ENCODE results near the gene CRISPLD2. TPM values are rescaled to one million over a fixed set of nuclear protein-coding genes. Genes with fewer than 3 reads are reported as not detected.
"Not testable (repeated sequence)": the region's sequence is repeated elsewhere in the genome, so short reads cannot be mapped to it uniquely, and the experiment has no call there.

CRISPLD2 gene
- polyA plus RNA-seq, 1 donor, result 6.0 TPM

DNA sequence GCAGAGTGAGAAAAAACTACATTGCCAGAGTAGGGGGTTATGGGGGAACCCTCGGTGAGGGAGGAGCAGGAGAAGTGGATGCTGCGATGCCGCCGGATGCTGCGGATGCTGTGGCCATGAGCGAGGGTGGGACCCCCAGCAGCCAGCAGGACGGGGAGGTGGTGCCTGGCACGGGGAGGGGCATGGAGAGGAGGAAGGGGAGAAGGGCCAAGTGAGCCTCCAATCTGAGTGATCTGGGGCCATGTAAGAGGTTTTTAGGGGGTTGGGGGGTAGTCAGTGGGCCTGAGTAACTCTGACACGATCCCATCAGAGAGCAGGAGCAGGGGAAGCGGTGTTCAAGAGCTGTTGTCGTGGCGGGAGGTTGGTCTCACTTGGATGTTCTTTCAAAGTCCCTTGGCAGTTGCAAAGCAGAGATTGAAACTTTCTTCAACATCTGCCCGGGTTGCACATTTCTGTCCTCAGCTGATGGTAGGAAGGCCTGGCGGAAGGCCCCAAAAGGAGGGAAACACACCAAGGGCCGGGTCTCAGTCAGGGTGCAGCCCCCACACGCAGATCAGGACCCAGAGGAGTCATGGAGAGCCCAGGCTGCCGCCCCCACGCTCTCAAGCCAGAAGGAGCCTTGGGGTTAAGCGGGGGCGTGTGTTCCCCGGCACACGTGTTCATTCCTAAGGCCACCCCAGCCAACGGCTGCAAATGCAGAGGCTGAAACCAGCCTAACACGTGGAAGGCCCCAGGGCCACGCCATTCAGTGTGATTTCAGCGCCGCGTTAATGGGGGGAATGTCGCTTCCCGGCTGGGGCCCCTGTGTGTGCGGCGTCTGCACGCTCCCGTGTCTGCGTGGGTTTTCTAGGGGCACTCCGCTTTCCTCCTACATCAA is 109.9 kb downstream of the CRISPLD2 start:
- no peak for DNase-seq (ENCODE audit: low read depth)

DNA sequence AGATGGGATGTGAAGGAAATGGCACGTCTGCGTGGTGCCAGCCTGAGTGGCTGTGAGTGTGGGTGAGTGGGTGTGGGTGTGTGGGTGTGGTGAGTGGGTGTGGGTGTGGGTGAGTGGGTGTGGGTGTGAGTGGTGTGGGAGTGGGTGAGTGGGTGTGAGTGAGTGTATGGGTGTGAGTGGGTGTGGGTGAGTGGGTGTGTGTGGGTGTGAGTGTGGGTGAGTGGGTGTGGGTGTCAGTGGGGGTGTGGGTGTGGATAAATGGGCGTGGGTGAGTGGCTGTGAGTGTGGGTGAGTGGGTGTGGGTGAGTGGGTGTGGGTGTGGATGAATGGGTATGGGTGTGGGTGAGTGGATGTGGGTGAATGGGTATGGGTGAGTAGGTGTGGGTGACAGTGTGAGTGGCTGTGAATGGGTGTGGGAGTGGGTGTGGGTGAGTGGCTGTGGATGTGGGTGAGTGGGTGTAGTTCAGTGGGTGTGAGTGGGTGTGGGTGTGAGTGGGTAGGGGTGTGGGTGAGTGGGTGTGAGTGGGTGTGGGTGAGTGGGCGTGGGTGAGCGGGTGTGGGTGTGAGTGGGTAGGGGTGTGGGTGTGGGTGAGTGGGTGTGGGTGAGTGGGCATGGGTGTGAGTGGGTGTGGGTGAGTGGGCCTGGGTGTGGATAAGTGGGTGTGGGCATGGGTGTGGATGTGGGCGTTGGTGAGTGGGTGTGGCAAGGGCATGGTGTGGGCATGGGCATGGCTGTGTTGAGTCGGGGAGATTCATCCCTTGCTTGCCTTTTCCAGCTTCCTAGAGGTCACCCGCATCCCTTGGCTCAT is 110.7 kb downstream of the CRISPLD2 start:
- DNase-seq (ENCODE audit: low read depth), result no peak

DNA sequence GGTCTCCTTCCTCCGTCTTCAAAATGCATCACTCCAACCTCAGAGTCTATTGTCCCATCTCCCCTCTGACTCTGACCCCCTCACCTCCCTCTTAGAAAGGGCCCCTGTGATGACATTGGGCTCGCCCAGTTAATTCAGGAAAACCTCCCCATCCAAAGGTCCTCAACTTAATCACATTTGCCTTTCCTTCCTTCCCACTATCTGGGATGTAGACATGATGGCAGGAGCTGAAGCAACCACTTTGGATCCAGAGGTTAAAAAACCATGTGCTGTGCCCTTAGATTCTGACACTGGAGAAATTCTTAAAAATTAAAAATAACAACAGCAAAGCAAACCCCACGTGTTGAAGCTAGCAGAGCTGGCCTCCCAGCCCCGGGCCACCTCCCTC is 111.3 kb downstream of the CRISPLD2 start:
- DNase-seq (ENCODE audit: low read depth), result no peak

DNA sequence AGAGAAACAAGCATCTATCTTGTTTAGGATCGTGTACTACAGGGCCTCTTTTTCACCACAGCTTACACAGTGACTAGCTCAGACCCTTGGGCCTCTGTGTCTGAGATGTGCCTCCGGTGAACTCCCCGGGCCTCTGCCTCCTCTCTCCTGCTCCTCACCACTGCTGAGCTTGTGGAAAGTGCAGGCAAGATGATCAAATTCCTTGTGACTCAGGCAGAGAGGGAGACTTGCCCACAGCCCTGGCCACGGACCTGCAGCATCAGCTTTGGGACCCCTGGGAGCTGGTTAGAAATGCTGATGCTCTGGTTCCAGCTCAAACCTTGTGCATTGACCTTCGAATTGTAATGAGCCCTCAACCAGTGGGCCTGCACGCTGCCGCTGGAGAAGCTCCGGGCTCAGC is 111.7 kb downstream of the CRISPLD2 start:
- DNase-seq (ENCODE audit: low read depth), result no peak

DNA sequence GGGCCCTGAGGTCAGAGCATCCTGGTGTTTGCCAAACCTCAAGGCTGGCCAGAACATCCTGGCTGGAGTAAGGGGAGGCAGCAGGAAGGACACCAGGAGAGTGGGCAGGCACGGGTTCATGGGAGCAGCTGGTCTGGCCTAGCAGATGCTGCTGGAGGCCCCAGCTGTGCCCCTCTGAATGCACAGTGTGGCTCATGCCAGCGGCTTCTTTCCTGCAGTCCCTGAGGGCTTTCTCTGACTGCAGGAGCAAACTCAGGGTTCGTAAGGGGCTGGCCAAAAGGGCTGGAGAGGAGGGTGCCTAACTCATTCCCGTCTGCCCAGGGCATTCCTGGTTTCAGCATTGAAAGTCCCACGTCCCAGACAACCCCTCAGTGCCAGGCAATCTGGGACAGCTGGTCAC is 112.9 kb downstream of the CRISPLD2 start:
- DNase-seq (ENCODE audit: low read depth), result no peak

DNA sequence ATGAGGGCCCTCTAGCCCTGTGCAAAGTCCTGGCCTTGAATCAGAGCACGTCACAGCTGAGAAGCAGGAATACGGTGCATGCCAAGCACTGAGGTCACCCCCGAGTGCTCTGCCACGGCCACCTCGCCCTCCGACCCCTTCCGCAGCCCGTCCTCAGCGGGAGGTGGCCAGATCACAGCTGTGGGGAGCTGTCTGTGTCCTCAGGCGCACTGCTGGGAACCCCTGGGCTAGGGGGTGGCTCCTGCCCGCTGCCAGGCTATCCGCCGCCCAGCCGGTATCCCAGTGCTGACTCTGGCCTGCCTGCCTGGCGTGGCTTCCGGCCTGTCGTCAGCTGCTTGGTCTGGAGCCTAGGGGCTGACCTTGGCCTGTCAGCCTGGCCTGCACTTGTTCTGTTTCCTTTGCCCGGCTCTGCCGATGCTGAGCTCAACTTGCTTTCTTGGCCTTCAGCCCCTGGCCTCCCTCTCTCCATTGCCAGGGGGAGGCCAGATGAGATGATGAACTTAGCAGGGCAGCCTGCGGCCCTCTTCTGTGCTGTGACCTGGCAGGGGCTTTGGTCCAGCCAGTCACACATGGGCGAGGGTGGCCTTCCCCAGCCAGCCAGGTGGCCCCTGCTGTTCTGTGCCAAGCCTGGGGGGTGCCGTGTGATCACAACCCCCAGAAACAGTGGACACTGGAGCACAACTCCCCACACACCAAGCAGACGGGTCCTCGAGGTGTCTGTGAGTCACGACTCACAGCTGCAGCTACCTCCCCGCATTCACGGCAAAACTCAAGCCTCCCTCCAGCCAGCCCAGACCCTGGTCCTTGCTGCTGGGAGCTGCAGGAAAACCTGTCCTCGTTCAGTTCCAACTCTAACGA is 114.2 kb downstream of the CRISPLD2 start:
- DNase-seq (ENCODE audit: low read depth), result no peak

DNA sequence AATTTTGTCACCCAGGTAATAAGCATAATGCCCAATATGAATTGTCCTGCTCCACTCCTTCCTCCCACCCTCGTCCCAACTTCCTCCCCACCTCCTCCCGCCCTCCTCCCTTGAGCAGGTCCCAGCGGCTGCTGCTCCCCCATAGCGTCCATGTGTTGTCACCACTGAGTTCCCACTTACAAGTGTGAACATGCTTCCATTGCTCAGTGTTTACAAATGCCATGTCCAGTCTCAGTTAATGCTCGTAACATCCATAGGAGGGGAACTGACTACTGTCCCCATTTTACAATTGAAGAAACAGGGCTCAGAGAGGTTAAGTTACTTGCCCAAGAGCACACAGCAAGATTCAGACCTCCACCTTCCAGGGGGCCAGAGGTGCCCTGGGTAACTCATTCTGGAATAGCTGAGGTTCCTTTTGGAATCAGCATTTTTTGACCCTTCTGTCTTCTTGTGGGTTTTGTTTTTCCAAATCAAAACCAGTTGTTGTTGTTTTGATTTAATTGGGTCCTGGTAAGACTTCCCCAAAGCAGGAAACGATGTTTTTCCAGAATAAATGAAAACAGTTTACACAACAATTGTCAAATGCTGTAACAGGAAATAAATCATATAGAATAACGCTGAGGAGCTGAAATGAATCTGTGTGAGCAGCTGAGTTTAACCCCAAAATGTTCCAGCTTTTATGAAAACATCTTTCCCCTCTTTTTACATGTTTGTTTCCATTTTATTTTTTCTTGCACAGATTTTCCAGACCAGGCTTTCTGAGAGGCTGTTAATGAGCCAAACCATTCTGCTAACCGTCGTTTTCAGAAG is 117.6 kb downstream of the CRISPLD2 start:
- DNase-seq (ENCODE audit: low read depth), result no peak

DNA sequence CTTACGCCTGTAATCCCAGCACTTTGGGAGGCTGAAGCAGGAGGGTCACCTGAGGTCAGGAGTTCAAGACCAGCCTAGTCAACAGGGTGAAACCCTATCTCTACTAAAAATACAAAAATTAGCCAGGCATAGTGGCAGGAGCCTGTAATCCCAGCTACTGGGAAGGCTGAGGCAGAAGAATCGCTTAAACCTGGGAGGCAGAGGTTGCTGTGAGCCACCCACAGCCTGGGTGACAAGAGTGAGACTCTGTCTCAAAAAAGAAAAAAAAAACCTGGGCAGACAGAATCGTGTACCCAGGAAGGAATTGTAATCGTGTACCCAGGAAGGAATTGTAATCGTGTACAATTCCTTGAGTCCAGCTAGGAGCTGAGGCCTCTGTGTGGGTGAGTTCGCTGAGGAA is 118.8 kb downstream of the CRISPLD2 start:
- DNase-seq (ENCODE audit: low read depth), result not testable (repeated sequence)

DNA sequence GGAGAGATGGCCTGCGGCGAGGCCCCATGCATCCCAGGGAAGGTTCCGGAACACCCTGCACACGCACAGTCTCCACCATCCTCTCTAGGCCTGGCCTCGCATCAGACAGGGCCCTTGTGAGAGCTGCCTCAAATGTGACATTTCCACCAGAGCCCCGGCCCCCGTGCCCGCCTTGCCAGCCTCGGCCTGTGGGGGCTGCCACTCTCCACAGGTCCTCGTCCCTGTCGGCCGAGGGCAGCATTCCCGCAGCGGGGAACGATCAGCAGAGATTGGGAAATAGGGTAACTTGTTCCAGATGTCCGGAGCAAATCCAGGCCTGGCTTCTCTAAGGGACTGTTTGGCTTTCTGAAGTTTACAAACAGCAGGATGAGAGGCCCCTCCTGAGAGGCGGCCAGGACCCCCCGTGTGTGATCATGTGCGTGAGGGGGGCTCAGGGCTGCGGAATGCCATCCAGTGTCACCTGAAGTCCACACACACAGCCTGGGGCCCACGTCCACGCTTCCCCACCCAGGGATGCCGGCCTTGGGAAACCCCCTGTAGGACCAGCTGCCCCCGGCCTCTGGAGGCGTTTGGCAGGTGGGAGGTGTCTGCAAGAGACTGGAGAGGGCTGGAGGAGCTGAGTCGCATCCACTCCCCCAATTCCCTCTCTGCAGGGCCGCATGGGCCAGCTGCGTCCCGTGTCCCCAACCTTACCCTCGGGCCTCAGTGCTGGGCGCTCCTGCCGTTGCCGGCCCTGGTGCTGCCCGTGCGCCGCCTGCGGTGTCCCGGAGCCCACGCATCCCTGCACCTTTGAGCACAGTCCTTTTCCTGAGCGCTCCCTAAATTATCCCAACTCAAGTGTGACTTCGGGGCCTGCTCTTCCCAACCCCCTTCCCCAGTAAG is 121.1 kb downstream of the CRISPLD2 start:
- no peak for DNase-seq (ENCODE audit: low read depth)

DNA sequence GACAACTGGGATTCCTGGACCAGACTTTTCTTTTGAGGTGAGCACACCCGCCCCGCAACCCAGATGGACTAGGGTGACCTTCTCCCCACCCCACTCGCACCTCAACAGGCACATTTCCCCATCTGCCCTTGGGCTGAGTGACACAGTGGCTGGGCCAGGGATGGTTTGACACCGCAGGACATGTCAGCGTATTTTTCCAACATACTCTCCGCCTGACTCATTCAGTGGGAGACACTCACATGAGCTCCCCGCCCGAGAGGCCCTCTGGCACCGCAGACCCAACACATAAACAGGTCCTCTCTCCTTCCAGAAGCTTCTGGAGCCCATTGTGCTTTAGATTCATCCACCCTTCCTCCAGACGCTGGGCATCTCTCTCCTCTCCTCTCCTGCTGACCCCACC is 122.1 kb downstream of the CRISPLD2 start:
- no peak for DNase-seq (ENCODE audit: low read depth)

DNA sequence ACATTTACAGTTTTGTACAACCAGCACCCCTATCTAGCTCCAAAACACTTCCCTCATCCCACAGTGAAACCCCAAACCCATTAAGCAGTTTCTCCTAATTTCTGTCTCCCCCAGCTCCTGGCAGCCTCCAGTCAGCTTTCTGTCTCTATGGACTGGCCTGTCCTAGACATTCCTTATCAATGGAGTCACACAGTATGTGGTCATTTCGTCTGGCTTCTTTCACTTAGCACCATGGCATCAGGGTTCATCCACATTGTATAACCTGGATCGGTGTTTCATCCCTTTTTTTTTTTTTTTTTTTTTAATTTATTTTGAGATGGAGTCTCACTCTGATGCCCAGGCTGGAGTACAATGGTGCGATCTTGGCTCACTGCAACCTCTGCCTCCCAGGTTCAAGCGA is 123.0 kb downstream of the CRISPLD2 start:
- DNase-seq (ENCODE audit: low read depth), result no peak

DNA sequence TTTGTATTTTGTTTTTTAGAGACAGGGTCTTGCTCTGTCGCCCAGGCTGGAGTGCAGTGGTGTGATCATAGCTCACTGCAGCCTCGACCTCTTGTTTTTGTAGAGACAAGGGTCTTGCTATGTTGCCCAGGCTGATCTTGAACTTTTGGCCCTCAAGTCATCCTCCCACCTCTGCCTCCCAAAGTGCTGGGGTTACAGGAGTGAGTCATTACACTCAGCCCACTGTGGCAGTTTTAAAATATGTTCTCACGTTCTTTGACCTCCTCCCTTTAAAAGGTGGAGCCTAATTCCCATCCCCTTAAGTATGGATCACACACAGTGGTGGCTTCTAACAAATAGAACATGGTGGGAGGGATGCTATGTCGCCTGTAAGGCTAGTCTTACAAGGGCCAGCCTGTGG is 123.8 kb downstream of the CRISPLD2 start:
- no peak for DNase-seq (ENCODE audit: low read depth)

DNA sequence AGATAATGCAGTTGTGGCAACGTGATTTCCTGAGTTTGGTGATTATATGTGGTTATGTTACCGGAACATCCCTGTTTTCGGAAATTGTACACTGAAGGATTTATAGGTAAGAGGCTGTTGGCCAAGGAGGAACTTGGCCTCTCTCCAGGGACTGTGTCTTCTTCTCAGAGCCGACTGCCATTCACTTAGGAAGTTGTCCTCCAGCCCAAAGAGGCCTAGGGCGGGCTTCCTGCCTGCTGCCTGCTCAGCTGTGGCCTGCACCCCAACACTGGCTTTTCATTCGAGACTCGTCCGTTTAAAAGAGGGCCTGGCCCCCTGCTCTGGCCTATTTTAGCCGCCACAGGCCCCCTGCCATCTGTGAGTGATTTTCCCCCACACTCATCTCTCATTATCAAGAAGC is 127.2 kb downstream of the CRISPLD2 start:
- no peak for DNase-seq (ENCODE audit: low read depth)

DNA sequence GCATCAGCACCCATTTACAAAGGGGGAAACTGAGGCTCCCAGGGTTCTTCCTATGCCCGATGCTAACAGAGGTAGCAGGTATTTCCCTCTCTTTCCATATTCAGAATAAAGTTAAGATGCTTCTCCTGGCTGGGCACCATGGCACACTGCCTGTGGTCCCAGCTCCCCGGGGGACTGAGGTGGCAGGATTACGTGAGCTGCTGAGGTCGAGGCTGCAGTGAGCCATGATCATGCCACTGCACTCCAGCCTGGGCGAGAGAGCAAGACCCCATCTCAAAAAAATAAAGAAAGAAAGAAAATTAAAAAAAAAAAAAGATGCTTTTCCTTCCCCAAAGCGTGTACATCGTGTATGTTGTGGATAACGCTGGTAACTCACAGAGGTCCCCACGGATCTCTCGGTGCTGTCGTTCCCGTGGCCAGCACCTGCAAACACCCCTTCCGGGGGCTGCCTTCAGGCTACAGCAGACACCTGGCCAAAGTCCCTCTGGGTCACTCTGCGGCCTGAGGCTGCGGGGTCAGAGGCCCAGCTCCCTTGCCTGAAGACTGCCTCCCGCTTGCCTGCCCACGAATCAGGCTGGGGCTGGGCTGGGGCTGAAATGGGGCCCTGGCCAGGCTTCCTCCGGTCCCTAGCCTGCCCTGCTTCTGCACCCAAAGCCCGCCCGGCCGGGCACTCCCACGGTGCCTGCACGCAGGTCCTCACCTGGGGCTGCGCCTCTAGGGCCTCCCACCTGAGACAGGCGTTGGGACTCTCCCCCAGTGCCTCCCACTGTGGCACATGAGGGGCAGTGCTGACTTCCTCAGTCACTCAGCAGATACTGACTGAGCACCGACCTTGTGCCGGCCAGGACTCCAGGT is 128.4 kb downstream of the CRISPLD2 start:
- DNase-seq (ENCODE audit: low read depth), result no peak

DNA sequence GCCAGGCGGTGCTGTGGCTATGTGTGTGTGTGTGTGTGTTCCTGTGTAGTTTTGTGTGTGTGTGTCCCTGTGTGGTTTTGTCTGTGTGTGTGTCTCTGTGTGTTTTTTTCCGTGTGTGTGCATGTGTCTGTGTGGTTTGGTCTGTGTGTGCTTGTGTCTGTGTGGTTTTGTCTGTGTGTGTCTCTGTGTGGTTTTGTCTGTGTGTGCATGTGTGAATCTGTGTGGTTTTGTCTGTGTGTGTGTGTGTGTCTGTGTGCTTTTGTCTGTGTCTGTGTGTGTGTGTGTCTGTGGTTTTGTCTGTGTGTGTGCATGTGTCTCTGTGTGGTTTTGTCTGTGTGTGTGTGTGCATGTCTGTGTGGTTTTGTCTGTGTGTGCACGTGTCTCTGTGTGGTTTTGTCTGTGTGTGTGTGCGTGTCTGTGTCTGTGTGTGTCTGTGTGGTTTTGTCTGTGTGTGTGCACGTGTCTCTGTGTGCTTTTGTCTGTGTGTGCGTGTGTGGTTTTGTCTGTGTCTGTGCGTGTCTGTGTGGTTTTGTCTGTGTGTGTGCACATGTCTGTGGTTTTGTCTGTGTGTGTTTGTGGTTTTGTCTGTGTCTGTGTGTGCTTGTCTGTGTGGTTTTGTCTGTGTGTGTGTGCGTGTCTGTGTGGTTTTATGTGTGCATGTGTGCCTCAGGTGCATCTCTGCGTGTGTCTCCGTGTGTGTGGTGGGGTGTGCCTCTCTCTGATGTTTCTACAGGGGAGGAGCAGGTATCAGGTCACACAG is 129.2 kb downstream of the CRISPLD2 start:
- DNase-seq (ENCODE audit: low read depth), result no peak

DNA sequence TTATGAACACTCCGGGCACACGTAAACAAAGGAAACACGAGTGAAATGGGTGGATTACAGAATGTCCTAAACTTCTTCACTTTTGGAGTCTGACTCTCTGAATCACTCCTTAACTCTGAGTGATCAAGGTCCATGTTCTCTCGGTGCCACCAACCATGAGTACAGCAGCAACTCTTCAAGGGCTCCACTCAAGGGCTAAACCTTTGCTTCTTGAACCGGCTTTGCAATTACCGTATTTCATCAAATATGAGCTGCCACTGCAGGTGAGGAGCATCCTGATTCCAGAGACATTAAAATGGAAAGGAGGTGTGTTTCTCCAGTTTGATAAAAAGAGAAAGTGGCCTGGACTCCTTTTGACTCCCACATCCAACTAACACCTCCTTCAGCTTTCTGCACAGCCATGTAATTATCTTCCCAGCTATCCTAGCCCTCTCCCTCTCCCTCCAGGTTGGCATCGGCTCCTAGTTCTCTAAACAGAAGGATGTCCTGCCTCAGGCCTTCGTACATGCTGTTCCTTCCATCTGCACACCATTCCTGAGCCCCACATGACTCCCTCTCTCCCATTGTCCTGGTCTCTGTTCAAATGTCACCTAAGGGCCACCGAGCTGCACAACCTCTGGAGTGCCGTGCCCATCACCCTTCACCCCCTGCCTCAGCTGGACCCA is 130.1 kb downstream of the CRISPLD2 start:
- DNase-seq (ENCODE audit: low read depth), result no peak

DNA sequence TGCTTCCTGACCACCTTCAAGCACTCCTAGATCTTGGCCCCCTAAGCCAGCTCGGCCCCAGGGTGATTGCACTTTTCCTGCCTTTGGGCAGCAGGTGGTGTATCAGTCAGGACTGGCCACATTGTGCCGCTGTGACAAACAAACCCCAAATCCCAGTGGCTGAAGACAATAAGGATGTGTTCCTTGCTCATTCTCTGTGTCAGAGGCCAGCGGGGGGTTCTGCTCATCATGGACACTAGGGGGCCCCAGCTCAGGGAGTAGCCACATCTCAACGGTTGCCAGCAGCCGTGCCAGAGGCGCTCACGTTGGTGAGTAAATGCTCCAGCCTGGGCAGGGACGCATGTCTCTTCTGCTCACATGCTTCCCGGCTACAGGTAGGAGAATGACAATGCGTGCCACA is 131.1 kb downstream of the CRISPLD2 start:
- no peak for DNase-seq (ENCODE audit: low read depth)

All from forelimb muscle (tissue), 1 donor.